SK-N-SH (cell line): ENCODE data around the gene SCYL2.

ENCODE experiments used
- CHD2 ChIP-seq: fragments of 150-350 bp; IDR thresholded peaks from 2 replicates; pipeline ENCODE4 v1.6.1; 2018; ENCODE audit warnings: low read length; ENCODE audit not compliant: partially characterized antibody
- CTCF ChIP-seq: fragments of 200-600 bp; sonication (generic); IDR thresholded peaks from 2 replicates; pipeline ENCODE4 v1.6.1; 2017; ENCODE audit warnings: antibody characterized with exemption, mild to moderate bottlenecking, moderate library complexity
- EP300 ChIP-seq, 2 experiments: IDR thresholded peaks; 2 replicates each; pipeline versions ENCODE4 v1.4.0 to v1.6.1; 2012; ENCODE audit warnings: borderline replicate concordance in 1 of 2, low read depth in 1 of 2, low read length in 1 of 2
- EZH2phosphoT487 ChIP-seq: fragments of 200-600 bp; sonication (generic); IDR thresholded peaks from 2 replicates; pipeline ENCODE4 v1.6.1; 2017; ENCODE audit warnings: low read depth, mixed run types, mild to moderate bottlenecking, antibody characterized with exemption, moderate library complexity, borderline replicate concordance
- GABPA ChIP-seq: IDR thresholded peaks from 2 replicates; pipeline ENCODE4 v1.4.0; 2012; ENCODE audit warnings: low read depth, mild to moderate bottlenecking
- GATA2 ChIP-seq: sonication (generic); formaldehyde crosslinking; IDR thresholded peaks from 2 replicates; pipeline ENCODE4 v1.5.0; 2020; ENCODE audit warnings: mild to moderate bottlenecking, missing genetic modification reagents
- MAX ChIP-seq: IDR thresholded peaks from 2 replicates; pipeline ENCODE4 v1.4.0; 2012; ENCODE audit warnings: low read depth
- MXI1 ChIP-seq: IDR thresholded peaks from 2 replicates; pipeline ENCODE4 v1.6.1; 2012; ENCODE audit warnings: mild to moderate bottlenecking, low read depth, low read length, improper control_type of control experiment
- POLR2AphosphoS5 ChIP-seq: IDR thresholded peaks from 2 replicates; pipeline ENCODE4 v1.6.1; 2012; ENCODE audit warnings: low read depth, low read length
- RAD21 ChIP-seq: IDR thresholded peaks from 2 replicates; pipeline ENCODE4 v1.6.1; 2012; ENCODE audit warnings: mild to moderate bottlenecking, low read length
- RFX5 ChIP-seq: IDR thresholded peaks from 2 replicates; pipeline ENCODE4 v1.6.1; 2012; ENCODE audit warnings: mild to moderate bottlenecking, improper control_type of control experiment, low read length
- SIN3A ChIP-seq: IDR thresholded peaks from 2 replicates; pipeline ENCODE4 v1.6.1; 2012; ENCODE audit warnings: low read depth, mild to moderate bottlenecking, low read length, moderate library complexity, borderline replicate concordance
- TEAD4 ChIP-seq: IDR thresholded peaks from 2 replicates; pipeline ENCODE4 v1.4.0; 2012; ENCODE audit warnings: mild to moderate bottlenecking, borderline replicate concordance; ENCODE audit not compliant: insufficient read depth

GRCh38 chr12:100303831-100304230 is 36.9 kb downstream of the SCYL2 start:
- TF ChIP-seq EZH2phosphoT487 (no peak), MAX (no peak), CTCF (no peak), TEAD4 (no peak), POLR2AphosphoS5 (no peak), GATA2 (CRISPR knock-in tag) (no peak), CHD2 (no peak), RAD21 (no peak), RFX5 (no peak), SIN3A (no peak), MXI1 (no peak), EP300 (IDR thresholded peaks at IDR 0.05; ENCODE audit: borderline replicate concordance in 1 of 2, low read depth in 1 of 2, low read length in 1 of 2) (no peak), GABPA (no peak)
